ENCODE results near the gene ZNF263. TPM values are rescaled to one million over a fixed set of nuclear protein-coding genes. Genes with fewer than 3 reads are reported as not detected.

Gene ZNF263
- total RNA-seq (ENCODE audit: insufficient read depth, low replicate concordance), result 53.7 TPM

- peak; percentile 100 for DNase-seq (ENCODE audit: low spot score)
Measured at GRCh38 chr16:3282730-3283542, at the start of gene ZNF263. TSS of gene ZNF263 (plus strand) at chr16:3283491. CDS start at chr16:3283819, 328 bp downstream.

GRCh38 chr16:3234543-3234856 lies 48.8 kb upstream of the ZNF263 start:
- DNase-seq (ENCODE audit: low spot score), result no peak

GRCh38 chr16:3234857-3235561 lies 48.3 kb upstream of the ZNF263 start, which contains the start of gene ZNF200:
TSS of gene ZNF200 (minus strand) at chr16:3235158. CDS start at chr16:3233755, 1,403 bp downstream.
- peak; percentile 98 for DNase-seq (ENCODE audit: low spot score)

GRCh38 chr16:3235856-3236669 lies 47.2 kb upstream of the ZNF263 start:
- no peak for DNase-seq (ENCODE audit: low spot score)

GRCh38 chr16:3241761-3242160 lies 41.5 kb upstream of the ZNF263 start:
- no peak for DNase-seq (ENCODE audit: low spot score)

GRCh38 chr16:3242709-3243108 lies 40.6 kb upstream of the ZNF263 start:
- no peak for DNase-seq (ENCODE audit: low spot score)

- DNase-seq (ENCODE audit: low spot score), result no peak
Measured at GRCh38 chr16:3243882-3244281, 39.4 kb upstream of the ZNF263 start.

- no peak for DNase-seq (ENCODE audit: low spot score)
Measured at GRCh38 chr16:3246002-3246401, 37.3 kb upstream of the ZNF263 start.

- no peak for DNase-seq (ENCODE audit: low spot score)
Measured at GRCh38 chr16:3246876-3247275, 36.4 kb upstream of the ZNF263 start.

- no peak for DNase-seq (ENCODE audit: low spot score)
Measured at GRCh38 chr16:3248596-3248995, 34.7 kb upstream of the ZNF263 start.

GRCh38 chr16:3249020-3249419 lies 34.3 kb upstream of the ZNF263 start:
- no peak for DNase-seq (ENCODE audit: low spot score)

- DNase-seq (ENCODE audit: low spot score), result no peak
Measured at GRCh38 chr16:3249451-3249850, 33.8 kb upstream of the ZNF263 start.

GRCh38 chr16:3252967-3253366 lies 30.3 kb upstream of the ZNF263 start:
- no peak for DNase-seq (ENCODE audit: low spot score)

GRCh38 chr16:3254309-3254708 lies 29.0 kb upstream of the ZNF263 start:
- no peak for DNase-seq (ENCODE audit: low spot score)

GRCh38 chr16:3256146-3256865 lies 27.0 kb upstream of the ZNF263 start, which contains the start of gene MEFV:
TSS of gene MEFV (minus strand) at chr16:3256633. CDS start at chr16:3256587, 46 bp downstream.
- peak; percentile 23 for DNase-seq (ENCODE audit: low spot score)

GRCh38 chr16:3256866-3257465 lies 26.3 kb upstream of the ZNF263 start:
- DNase-seq (ENCODE audit: low spot score), result no peak

GRCh38 chr16:3259836-3260235 lies 23.5 kb upstream of the ZNF263 start:
- no peak for DNase-seq (ENCODE audit: low spot score)

GRCh38 chr16:3262517-3262916 lies 20.8 kb upstream of the ZNF263 start:
- DNase-seq (ENCODE audit: low spot score), result no peak

GRCh38 chr16:3264137-3265036 lies 18.9 kb upstream of the ZNF263 start:
- DNase-seq (ENCODE audit: low spot score), result peak; percentile 99

Measured in umbilical cord (tissue), 2 donors.